ENCODE measurements around the gene ROR1. TPM values are rescaled to one million over a fixed set of nuclear protein-coding genes. Genes with fewer than 3 reads are reported as not detected.
A peak's percentile ranks its signal among the peaks of the same experiment; 100 is the strongest.

Gene ROR1
- polyA plus RNA-seq, 1 donor from 2014 or later = 0.09 TPM

DNA sequence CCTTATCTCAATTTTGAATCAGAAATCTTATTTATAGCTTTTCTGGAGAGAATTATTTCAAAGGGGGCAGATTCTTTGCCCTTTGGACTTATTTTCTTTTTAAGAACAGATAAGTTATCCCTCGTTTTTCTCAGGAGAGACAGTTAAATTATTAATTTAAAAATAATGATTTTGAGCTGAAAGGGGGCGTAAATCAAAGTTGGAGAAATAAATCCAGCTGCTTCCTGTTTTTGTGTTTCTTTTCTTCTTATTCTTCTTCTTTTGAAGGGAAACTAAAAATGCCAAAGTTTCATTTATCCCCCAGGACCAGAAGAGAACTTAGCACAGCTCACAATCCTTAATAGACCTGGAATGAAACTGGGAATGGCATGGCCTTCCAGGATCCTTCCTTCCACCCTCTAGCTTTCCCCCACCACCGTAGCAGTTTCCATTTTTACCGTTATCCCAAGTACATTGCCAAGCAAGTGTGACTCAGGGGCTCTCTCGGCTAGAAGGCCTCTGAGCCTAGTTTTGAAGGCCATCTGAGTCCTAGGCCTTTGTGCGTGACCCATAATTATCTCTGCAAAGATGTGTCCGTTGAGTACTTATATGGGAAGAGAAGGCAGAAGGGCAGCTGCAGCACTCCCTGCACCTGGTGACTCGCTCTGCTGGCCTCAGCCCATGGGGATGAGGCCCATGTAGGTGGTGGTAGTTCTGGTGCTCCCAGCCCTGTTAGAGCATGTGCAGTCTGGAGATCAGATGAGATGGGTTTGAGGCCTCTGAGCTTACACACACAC is 181.7 kb downstream of the ROR1 start:
- Mint-ChIP-seq H3K4me1 (no peaks in the 10 kb centered on the region), H3K27me3 (peaks cover 5% of the 10 kb centered on the region), H3K27ac (no peak overlapping the region), H3K4me3 (peak overlapping the region in 1 of 4 donors; percentile 50), H3K9me3 (peaks cover 11 to 29% (median 15%) of the 10 kb centered on the region in 3 donors), H3K36me3 (peaks cover 2% of the 10 kb centered on the region)

GRCh38 chr1:63958556-63958955 is 184.7 kb downstream of the ROR1 start:
- Mint-ChIP-seq H3K4me3 (no peak overlapping the region), H3K27ac (no peak overlapping the region), H3K27me3 (peaks cover 5% of the 10 kb centered on the region), H3K4me1 (no peaks in the 10 kb centered on the region), H3K9me3 (peaks cover 6 to 27% (median 12%) of the 10 kb centered on the region in 3 donors), H3K36me3 (peaks cover under 1% of the 10 kb centered on the region)

DNA sequence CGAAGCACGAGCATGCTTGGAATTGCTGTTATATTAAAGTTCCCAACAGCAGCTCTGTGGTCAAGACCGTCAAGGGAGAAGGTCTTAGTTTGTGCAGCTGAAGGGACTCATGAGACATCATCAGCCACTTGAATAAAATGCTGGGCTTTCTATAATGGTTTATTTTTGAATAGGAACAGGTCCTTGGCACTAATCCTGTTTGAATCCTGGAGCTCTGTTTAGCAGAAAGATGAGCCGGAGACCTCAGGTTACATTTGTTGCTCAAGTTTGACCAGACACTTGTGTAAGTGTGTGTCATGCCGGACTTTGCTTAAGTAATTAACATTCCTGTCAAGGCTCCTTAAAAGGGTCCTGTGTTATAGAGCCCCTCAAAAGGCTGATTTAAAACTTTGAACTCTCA is 186.5 kb downstream of the ROR1 start:
- peaks cover 0 to 13% (median 8%) of the 10 kb centered on the region in 3 donors for H3K9me3 Mint-ChIP-seq
- H3K4me1 Mint-ChIP-seq = no peaks in the 10 kb centered on the region
- no peak overlapping the region for H3K4me3 Mint-ChIP-seq
- no peaks in the 10 kb centered on the region for H3K36me3 Mint-ChIP-seq
- peaks cover 5% of the 10 kb centered on the region for H3K27me3 Mint-ChIP-seq
- H3K27ac Mint-ChIP-seq = no peak overlapping the region

- Mint-ChIP-seq H3K4me3 (no peak overlapping the region), H3K27me3 (peaks cover 6% of the 10 kb centered on the region), H3K36me3 (no peaks in the 10 kb centered on the region), H3K9me3 (no peaks in the 10 kb centered on the region), H3K27ac (no peak overlapping the region), H3K4me1 (no peaks in the 10 kb centered on the region)
These were observed 192.2 kb downstream of the ROR1 start for GRCh38 chr1:63966016-63966415.

- Mint-ChIP-seq H3K27ac (no peak overlapping the region), H3K4me1 (no peaks in the 10 kb centered on the region), H3K27me3 (peaks cover 4% of the 10 kb centered on the region), H3K9me3 (no peaks in the 10 kb centered on the region), H3K4me3 (no peak overlapping the region), H3K36me3 (no peaks in the 10 kb centered on the region)
These were observed 194.1 kb downstream of the ROR1 start for GRCh38 chr1:63967901-63968300.

GRCh38 chr1:63968663-63969440 is 195.0 kb downstream of the ROR1 start:
- Mint-ChIP-seq H3K4me3 (no peak overlapping the region), H3K27ac (no peak overlapping the region), H3K27me3 (peaks cover 8% of the 10 kb centered on the region)

GRCh38 chr1:63969441-63969901 is 195.7 kb downstream of the ROR1 start:
- H3K4me3 Mint-ChIP-seq = no peak overlapping the region
- H3K9me3 Mint-ChIP-seq = no peaks in the 10 kb centered on the region
- peaks cover 8% of the 10 kb centered on the region for H3K27me3 Mint-ChIP-seq
- no peaks in the 10 kb centered on the region for H3K36me3 Mint-ChIP-seq
- no peaks in the 10 kb centered on the region for H3K4me1 Mint-ChIP-seq
- peak overlapping the region in 1 of 3 donors; percentile 8 for H3K27ac Mint-ChIP-seq

More at GRCh38 chr1:63968663-63969440, 195.0 kb downstream of the ROR1 start:
- Mint-ChIP-seq H3K36me3 (no peaks in the 10 kb centered on the region), H3K9me3 (no peaks in the 10 kb centered on the region), H3K4me1 (no peaks in the 10 kb centered on the region)

- Mint-ChIP-seq H3K4me3 (no peak overlapping the region), H3K27me3 (peaks cover 5% of the 10 kb centered on the region), H3K27ac (no peak overlapping the region), H3K9me3 (no peaks in the 10 kb centered on the region), H3K4me1 (no peaks in the 10 kb centered on the region), H3K36me3 (no peaks in the 10 kb centered on the region)
These were observed 197.7 kb downstream of the ROR1 start for GRCh38 chr1:63971557-63971956.

DNA sequence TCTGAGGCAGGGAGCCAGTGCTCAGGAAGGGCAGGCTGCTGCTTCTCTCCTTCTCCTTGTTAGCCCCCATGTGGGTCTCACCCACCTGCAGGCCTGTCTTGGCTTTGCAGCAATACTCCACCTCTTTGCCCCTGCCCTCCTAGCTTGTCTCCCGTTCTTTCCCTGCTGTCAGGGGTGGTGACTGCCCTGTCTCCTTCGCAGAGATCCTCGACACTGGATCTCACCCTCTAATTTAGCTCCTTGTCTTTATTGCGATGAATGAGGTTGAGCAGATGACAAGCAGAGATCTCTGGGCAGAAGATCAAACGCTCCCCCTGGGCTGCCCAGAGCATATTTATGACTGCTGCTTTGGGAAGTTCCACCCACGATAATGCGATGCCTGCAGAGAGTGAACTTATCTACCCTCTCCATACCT is 199.2 kb downstream of the ROR1 start:
- Mint-ChIP-seq H3K4me3 (no peak overlapping the region), H3K27me3 (peaks cover 3% of the 10 kb centered on the region), H3K9me3 (no peaks in the 10 kb centered on the region), H3K27ac (no peak overlapping the region), H3K4me1 (no peaks in the 10 kb centered on the region), H3K36me3 (no peaks in the 10 kb centered on the region)

DNA sequence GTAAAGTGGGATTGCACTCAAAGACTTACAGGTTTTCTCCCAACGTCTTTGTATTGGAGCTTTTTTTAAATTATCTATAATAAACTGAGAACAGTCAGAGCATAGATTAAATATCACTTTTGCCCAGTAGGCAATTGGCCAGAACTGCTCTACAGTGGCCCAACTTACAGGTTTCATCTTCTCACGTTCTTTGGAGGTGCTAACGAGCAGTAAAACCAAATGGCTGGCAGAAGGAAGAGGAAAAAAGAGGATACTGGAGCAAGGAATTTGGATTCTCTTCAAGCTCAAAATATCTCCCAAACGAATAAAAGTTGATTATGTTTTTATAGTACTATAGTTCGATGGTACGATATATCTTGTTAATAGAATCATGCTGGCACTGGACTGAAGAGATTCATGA is 201.1 kb downstream of the ROR1 start:
- Mint-ChIP-seq H3K36me3 (no peaks in the 10 kb centered on the region), H3K4me1 (no peaks in the 10 kb centered on the region)

GRCh38 chr1:63975481-63975880 is 201.7 kb downstream of the ROR1 start:
- Mint-ChIP-seq H3K9me3 (no peaks in the 10 kb centered on the region), H3K36me3 (no peaks in the 10 kb centered on the region), H3K4me3 (no peak overlapping the region), H3K27ac (no peak overlapping the region), H3K4me1 (no peaks in the 10 kb centered on the region), H3K27me3 (peaks cover 3% of the 10 kb centered on the region)

More for the DNA sequence above, 201.1 kb downstream of the ROR1 start:
- Mint-ChIP-seq H3K27me3 (peaks cover 3% of the 10 kb centered on the region), H3K9me3 (no peaks in the 10 kb centered on the region), H3K27ac (no peak overlapping the region), H3K4me3 (no peak overlapping the region)

DNA sequence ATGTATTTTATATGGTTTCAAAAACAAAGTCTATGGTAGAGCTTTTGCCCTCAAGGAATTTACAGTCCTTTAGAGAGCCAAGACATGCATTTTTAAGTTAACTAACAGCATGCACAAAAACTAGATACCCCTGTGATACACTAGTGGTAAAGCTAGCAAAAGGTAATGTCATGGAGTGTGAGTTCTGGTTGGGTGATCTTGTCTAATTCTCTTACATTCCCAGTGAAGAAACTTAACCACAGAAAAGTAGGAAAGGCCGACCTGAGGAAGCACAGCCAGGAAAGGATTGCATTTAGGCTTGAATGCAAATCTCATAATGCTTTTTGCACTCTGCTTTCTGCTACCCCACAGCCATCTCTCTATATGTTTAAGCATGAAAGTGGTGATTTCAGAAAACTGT is 202.2 kb downstream of the ROR1 start:
- Mint-ChIP-seq H3K27me3 (peaks cover 3% of the 10 kb centered on the region), H3K9me3 (no peaks in the 10 kb centered on the region)

DNA sequence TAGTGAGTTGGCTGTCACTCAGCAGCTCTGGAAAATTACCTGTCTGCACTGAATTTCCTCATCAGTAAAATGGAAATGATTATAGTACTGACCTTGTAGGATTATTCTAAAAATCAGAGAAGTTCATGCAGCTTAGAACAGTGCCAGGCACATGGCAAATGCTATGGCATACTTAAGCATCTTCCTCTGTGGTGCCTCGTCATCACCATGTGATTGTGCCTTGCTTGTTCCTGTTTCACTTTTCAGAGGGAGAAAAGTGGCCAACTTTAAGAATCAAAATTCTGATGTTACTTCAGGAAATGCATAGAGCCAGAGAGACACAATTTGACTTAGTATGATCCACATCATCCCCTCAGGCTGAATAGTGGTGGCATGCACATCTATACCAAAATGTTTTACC is 203.6 kb downstream of the ROR1 start:
- no peak overlapping the region for H3K4me3 Mint-ChIP-seq
- H3K9me3 Mint-ChIP-seq = no peaks in the 10 kb centered on the region
- H3K4me1 Mint-ChIP-seq = no peaks in the 10 kb centered on the region
- H3K36me3 Mint-ChIP-seq = peaks cover 1% of the 10 kb centered on the region
- H3K27me3 Mint-ChIP-seq = peaks cover 3% of the 10 kb centered on the region
- H3K27ac Mint-ChIP-seq = no peak overlapping the region

More for the DNA sequence above, 202.2 kb downstream of the ROR1 start:
- no peaks in the 10 kb centered on the region for H3K36me3 Mint-ChIP-seq
- H3K4me1 Mint-ChIP-seq = no peaks in the 10 kb centered on the region
- no peak overlapping the region for H3K4me3 Mint-ChIP-seq
- no peak overlapping the region for H3K27ac Mint-ChIP-seq

GRCh38 chr1:63980740-63981407 is 207.1 kb downstream of the ROR1 start:
- Mint-ChIP-seq H3K4me1 (peaks cover 0 to 1% (median 0%) of the 10 kb centered on the region in 3 donors), H3K36me3 (peaks cover 1% of the 10 kb centered on the region), H3K27me3 (no peaks in the 10 kb centered on the region), H3K4me3 (no peak overlapping the region), H3K9me3 (no peaks in the 10 kb centered on the region), H3K27ac (no peak overlapping the region)

- Mint-ChIP-seq H3K9me3 (no peaks in the 10 kb centered on the region), H3K4me1 (peaks cover 0 to 1% (median 0%) of the 10 kb centered on the region in 3 donors), H3K27me3 (peaks cover 2% of the 10 kb centered on the region), H3K36me3 (peaks cover 1% of the 10 kb centered on the region), H3K4me3 (no peak overlapping the region), H3K27ac (no peak overlapping the region)
These were observed 207.6 kb downstream of the ROR1 start for GRCh38 chr1:63981408-63981773.
